Lower lobe of right lung (tissue), 2 donors: Measurements from ENCODE around the gene FBRSL1. TPM values are rescaled to one million over a fixed set of nuclear protein-coding genes. Genes with fewer than 3 reads are reported as not detected.
"Not testable (repeated sequence)": the region's sequence is repeated elsewhere in the genome, so short reads cannot be mapped to it uniquely, and the experiment has no call there.

Experiments used
- ATAC-seq, 2 donors: fragments of 200-7000 bp; cut with Tn5 transposase; one replicate each; pipeline ENCODE4 v1.9.1; 2020 to 2022; ENCODE audit warnings: mild to moderate bottlenecking in 2 of 2, moderate library complexity in 2 of 2
- DNase-seq: peaks from one replicate; pipeline ENCODE4 v3.0.0-alpha.2; 2020
- H3K27ac ChIP-seq: fragments of 200-600 bp; one replicate; pipeline ENCODE4 v1.8.0; 2022
- H3K27me3 ChIP-seq: fragments of 200-600 bp; one replicate; pipeline ENCODE4 v1.8.0; 2022; ENCODE audit warnings: low read depth
- H3K36me3 ChIP-seq: fragments of 200-600 bp; one replicate; pipeline ENCODE4 v1.8.0; 2022; ENCODE audit warnings: mild to moderate bottlenecking
- H3K4me1 ChIP-seq: fragments of 200-600 bp; one replicate; pipeline ENCODE4 v1.8.0; 2022
- H3K4me3 ChIP-seq: fragments of 200-600 bp; one replicate; pipeline ENCODE4 v1.8.0; 2022; ENCODE audit warnings: mild to moderate bottlenecking
- H3K9me3 ChIP-seq: fragments of 200-600 bp; one replicate; pipeline ENCODE4 v1.8.0; 2022
- intact Hi-C: fragments of 100-400 bp; cut with DNase I; formaldehyde crosslinking; loops from one replicate; pipeline ENCODE4 v1.11.0; 2022
- total RNA-seq: library from RNA; stranded (reverse); fragmentation: NEBNext Ultra II Directional; extraction: Animal tissue kit (Norgen Biotek cat#: 25700); gene quantifications from one replicate; pipeline ENCODE4 v1.2.1, GENCODE V29; 2021
- TF ChIP-seq, protein P1 (sequence below): fragments of 200-600 bp; IDR thresholded peaks from one replicate; pipeline ENCODE4 v1.8.0; 2022; ENCODE audit warnings: antibody characterized with exemption, mild to moderate bottlenecking
- donor health status: DM: no; HTN: yes; CAD: no; lungs with severe emphysema.

Gene FBRSL1
- total RNA-seq, 1 donor from 2014 or later = 47.6 TPM

DNA sequence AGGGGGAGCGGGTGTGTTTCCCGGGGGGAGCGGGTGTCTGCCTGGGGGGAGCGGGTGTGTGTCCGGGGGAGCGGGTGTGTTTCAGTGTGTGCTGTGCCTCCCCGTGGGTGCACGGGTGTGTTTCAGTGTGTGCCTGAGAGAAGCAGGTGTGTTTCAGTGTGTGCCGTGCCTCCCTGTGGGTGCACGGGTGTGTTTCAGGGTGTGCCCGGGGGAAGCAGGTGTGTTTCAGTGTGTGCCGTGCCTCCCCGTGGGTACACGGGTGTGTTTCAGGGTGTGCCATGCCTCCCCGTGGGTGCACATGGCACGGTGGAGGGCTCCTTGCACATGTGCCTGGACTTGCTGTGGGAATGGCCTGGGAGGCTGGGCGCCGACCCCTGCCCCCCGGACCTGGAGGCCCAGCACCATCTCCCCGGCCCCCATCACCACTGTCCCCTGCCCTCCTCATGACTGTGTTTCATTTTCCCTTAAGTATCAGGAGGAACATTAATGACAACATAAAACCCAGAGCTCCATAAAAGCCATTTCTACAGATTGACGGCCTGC lies 38.7 kb downstream of the FBRSL1 start:
- Histone ChIP-seq H3K9me3 (no peaks in the 10 kb centered on the region), H3K27ac (no peak overlapping the region), H3K36me3 (peaks cover 21% of the 10 kb centered on the region), H3K27me3 (no peaks in the 10 kb centered on the region), H3K4me3 (no peak overlapping the region), H3K4me1 (peaks cover 8% of the 10 kb centered on the region)
- intact Hi-C loops = no loop called here
- ATAC-seq = no peak
- DNase-seq = no peak
- TF ChIP-seq, protein P1, sequence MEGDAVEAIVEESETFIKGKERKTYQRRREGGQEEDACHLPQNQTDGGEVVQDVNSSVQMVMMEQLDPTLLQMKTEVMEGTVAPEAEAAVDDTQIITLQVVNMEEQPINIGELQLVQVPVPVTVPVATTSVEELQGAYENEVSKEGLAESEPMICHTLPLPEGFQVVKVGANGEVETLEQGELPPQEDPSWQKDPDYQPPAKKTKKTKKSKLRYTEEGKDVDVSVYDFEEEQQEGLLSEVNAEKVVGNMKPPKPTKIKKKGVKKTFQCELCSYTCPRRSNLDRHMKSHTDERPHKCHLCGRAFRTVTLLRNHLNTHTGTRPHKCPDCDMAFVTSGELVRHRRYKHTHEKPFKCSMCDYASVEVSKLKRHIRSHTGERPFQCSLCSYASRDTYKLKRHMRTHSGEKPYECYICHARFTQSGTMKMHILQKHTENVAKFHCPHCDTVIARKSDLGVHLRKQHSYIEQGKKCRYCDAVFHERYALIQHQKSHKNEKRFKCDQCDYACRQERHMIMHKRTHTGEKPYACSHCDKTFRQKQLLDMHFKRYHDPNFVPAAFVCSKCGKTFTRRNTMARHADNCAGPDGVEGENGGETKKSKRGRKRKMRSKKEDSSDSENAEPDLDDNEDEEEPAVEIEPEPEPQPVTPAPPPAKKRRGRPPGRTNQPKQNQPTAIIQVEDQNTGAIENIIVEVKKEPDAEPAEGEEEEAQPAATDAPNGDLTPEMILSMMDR = no peak

- Histone ChIP-seq H3K36me3 (peaks cover 21% of the 10 kb centered on the region), H3K4me1 (peaks cover 2% of the 10 kb centered on the region), H3K4me3 (no peak overlapping the region), H3K9me3 (no peaks in the 10 kb centered on the region), H3K27ac (no peak overlapping the region), H3K27me3 (no peaks in the 10 kb centered on the region)
- no peak for ATAC-seq
- intact Hi-C loops = no loop called here
- no peak for DNase-seq
- TF ChIP-seq, protein P1 = no peak
Measured at GRCh38 chr12:132529156-132529839, 39.3 kb downstream of the FBRSL1 start.

DNA sequence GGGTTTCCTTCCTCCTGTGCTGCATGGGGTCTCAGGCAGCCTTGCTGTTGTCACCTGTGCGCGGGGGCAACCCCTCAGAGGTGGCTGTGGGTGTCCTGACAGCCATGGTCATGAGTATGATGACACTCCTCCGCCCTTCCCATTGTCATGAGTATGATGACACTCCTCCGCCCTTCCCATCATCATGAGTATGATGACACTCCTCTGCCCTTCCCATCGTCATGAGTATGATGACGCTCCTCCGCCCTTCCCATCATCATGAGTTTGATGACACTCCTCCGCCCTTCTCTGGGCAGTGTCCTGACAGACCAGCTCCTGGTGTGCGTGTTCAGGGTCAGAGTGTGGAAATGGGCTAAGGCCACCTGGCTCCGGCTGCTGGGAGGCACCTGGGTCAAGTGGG lies 40.0 kb downstream of the FBRSL1 start:
- no peak for ATAC-seq
- H3K4me3 ChIP-seq = no peak overlapping the region
- H3K4me1 ChIP-seq = no peaks in the 10 kb centered on the region
- H3K27ac ChIP-seq = no peak overlapping the region
- no peaks in the 10 kb centered on the region for H3K27me3 ChIP-seq
- TF ChIP-seq, protein P1 = no peak
- H3K36me3 ChIP-seq = peaks cover 21% of the 10 kb centered on the region
- H3K9me3 ChIP-seq = no peaks in the 10 kb centered on the region
- no peak for DNase-seq
- intact Hi-C loops = no loop called here

GRCh38 chr12:132530447-132530846 lies 40.5 kb downstream of the FBRSL1 start:
- Histone ChIP-seq H3K4me1 (no peaks in the 10 kb centered on the region), H3K9me3 (no peaks in the 10 kb centered on the region), H3K27me3 (no peaks in the 10 kb centered on the region), H3K27ac (no peak overlapping the region), H3K36me3 (peaks cover 20% of the 10 kb centered on the region), H3K4me3 (no peak overlapping the region)
- intact Hi-C loops = no loop called here
- no peak for ATAC-seq
- TF ChIP-seq, protein P1 = no peak
- no peak for DNase-seq

DNA sequence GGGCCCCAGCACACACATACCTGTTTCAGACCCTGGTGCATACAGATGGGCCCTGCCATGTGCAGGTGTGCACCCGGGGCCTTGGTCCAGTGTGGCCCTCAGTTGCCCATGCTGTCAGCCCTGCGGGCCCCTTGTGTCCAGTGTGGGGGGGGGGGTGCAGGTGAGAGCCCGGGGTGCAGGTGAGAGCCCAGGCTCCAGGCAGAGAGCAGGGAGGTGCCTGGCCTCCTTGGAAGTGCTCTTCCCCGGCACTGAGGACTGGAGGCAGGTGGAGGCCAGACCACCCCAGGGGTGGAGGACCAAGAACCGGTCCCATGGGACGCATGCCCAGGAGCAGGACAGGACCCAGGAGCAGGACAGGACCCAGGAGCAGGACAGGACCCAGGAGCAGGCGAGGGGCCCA lies 40.9 kb downstream of the FBRSL1 start:
- no peak overlapping the region for H3K27ac ChIP-seq
- H3K4me1 ChIP-seq = no peaks in the 10 kb centered on the region
- H3K9me3 ChIP-seq = no peaks in the 10 kb centered on the region
- ATAC-seq (no peak), DNase-seq (no peak)
- intact Hi-C loops = no loop called here
- H3K4me3 ChIP-seq = no peak overlapping the region
- peaks cover 16% of the 10 kb centered on the region for H3K36me3 ChIP-seq
- TF ChIP-seq, protein P1 = no peak
- H3K27me3 ChIP-seq = no peaks in the 10 kb centered on the region

DNA sequence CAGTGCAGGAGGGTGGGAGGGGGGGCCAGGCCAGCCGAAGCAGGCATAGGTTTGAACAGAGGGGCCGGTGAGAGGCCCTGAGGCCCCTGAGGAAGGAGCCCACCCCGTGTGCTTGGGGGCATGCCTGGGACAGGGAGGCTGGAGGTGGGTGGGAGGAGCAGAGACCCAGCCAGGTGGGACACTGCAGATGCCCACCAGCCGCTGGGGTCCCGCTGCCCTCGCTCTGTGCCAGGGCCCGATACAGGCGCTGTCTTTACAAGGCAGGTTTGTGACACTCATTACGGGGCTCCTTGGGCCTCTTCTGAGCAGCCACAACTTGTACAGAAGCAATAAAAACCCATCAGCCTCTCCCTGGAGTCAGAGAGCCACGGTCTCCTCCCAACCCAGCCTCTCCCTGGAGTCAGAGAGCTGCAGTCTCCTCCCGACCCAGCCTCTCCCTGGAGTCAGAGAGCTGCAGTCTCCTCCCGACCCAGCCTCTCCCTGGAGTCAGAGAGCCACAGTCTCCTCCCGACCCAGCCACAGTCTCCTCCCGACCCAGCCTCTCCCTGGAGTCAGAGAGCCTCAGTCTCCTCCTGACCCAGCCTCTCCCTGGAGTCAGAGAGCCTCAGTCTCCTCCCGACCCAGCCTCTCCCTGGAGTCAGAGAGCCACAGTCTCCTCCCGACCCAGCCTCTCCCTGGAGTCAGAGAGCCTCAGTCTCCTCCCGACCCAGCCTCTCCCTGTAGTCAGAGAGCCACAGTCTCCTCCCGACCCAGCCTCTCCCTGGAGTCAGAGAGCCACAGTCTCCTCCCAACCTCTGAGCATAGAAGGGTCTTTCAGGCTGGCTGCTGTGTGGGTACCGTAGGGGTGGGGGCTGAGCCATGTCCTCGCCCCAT lies 43.0 kb downstream of the FBRSL1 start:
- H3K27ac ChIP-seq, DNase-seq, H3K4me1 ChIP-seq, intact Hi-C loops, H3K27me3 ChIP-seq, H3K36me3 ChIP-seq, H3K9me3 ChIP-seq, H3K4me3 ChIP-seq, ATAC-seq: not testable (repeated sequence)
